ENCODE results near the gene LDLRAD2.

The LDLRAD2 gene

DNA sequence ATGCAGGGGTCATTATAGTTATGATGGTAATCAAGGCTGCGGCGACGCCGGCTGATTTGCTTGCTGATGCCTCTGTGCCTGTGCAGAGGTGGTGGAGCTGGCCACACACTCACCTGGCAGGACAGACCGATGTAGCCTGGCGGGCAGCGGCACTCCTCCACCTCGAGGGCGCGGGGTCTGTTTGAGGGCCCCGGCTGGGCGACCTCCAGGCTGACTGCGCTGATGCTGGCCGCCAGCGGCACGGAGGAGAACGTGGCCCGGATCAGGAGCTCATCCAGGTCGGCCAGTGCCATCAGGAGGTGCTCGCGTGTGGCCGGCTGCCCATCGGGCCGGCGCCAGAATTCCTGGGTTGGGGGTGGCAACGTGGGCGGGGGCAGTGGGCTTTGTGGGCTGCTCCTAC, 52.7 kb downstream of the LDLRAD2 start:
- DNase-seq, result no peak

DNA sequence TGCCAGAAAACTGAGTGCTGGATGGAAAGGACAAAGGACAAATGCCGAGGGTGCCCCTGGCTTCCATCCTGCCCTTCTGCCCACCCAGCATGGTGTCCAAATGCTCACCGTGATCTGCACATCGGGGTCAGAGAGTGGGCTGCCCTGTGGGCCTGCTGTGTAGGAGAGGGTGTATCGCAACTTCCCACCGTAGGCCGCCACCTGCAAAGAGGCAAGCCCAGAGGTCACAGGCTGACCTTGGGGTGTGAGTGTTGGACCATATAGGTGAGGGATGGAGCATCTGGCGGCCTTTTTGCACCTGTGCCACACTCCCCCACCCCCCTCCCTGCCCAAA, 53.5 kb downstream of the LDLRAD2 start:
- no peak for DNase-seq

DNA sequence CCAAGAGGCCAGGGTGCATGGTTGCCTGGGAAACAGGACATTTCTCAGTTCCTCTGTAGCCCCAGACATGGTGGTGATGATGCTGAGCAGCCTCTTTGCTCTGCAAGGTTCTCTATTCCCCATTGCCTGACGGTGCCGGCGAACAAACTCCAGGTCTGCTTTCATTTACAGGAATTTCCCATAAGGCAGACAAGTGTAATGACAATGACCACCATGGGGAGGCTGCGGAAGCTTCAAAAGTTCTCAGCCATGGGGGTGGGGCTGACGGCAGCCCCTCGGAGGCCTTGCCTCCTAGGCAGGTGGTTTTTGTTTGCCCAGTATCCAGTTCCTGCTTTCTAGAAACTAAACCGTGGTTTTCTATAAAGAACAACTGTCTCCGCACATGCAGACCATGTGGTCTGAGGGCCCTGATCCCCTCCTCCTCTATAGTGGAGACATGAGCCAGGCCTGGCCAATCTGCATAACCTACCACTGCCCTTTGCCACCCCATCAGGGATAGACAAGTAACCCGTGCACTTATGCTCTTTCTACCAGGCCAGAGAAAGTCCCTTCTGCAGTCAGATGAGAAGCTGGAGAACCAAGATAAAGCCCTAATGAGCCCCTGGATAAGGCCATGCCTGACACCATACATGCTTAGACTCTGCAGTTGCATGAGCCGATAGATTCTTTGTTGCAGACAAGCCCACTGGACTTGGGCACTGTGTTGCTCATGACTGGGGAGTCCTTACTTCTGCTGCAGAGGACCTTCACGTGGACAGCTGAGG, 54.1 kb downstream of the LDLRAD2 start:
- peak; percentile 7 to 39 for DNase-seq

DNA sequence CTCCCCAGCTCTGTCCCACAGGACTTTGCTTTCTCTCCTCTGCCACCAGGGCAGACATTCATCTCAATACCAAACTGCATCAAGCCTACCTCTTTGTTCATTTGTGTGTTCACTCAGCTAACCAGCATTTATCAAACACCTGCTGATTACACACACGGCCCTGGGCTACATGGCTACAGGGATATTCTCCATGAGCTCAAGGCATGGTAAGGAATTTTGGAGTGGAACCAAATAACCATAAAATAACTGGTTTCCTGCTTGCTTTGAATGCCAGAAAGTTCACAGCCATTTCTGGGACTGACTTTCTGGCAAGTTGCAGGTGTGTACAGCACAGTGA, 54.6 kb downstream of the LDLRAD2 start:
- no peak for DNase-seq

DNA sequence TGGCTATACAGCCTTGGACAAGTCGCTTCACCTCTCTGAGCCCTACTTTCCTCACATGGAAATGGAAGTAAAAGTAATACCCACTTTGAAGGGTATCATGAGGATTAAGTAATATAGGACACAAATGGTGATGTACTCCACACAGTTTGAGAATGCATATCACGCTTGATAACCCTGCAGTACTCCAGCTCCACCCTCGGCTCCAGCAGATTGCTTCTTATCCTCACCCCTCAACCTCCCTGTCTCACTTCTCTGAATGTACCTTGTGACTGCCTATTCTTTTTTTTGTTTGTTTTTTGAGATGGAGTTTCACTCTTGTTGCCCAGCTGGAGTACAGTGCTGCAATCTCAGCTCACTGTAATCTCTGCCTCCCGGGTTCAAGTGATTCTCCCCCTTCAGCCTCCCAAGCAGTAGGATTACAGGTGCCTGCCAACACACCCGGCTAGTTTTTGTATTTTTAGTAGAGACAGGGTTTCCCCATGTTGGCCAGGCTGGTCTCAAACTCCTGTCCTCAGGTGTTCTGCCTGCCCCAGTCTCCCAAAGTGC, 55.5 kb downstream of the LDLRAD2 start:
- no peak for DNase-seq

DNA sequence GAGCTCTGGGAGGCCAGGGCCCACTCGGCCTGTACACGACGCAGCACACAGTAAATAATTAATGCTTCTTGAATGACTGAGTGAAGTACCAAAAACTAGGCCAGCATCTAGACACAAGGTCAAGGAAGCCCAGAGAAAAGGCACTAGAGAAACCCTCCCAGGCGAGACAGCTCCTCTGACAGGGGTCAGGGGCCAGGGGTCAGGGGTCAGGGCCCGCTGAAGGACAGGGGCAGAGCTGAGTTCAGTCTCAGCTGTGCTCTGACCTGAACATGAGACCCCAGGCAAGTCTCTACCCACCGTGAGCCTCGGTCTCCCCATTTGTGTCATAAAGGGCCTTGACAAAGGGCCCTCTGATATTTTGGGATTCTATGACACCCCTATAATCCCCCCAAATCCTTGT, 56.4 kb downstream of the LDLRAD2 start:
- no peak for DNase-seq

DNA sequence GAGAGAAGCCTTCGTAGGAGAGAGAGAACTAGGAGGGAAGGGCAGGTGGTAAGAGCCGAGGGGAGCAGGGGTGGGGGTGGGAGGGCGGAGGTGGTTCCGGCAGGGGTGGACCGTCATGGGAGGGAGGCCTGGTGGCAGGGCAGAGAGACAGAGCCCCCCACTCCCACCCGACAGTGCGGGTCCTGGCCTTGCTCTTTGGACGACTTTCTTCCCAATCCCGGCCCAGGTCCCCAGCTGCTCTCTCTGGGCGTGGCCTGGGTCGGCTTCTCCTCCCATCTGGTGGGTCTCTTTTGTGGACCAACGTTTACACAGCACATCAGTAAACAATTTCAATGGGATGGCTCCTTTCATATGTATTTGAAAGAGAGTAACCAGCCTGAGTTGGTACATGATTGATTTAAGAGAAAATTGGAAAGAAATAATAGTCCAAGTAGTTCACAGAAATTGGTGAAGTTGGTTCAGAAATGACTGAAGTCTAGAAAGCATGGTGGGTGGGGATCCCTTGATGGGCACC, 56.9 kb downstream of the LDLRAD2 start:
- DNase-seq, result no peak

DNA sequence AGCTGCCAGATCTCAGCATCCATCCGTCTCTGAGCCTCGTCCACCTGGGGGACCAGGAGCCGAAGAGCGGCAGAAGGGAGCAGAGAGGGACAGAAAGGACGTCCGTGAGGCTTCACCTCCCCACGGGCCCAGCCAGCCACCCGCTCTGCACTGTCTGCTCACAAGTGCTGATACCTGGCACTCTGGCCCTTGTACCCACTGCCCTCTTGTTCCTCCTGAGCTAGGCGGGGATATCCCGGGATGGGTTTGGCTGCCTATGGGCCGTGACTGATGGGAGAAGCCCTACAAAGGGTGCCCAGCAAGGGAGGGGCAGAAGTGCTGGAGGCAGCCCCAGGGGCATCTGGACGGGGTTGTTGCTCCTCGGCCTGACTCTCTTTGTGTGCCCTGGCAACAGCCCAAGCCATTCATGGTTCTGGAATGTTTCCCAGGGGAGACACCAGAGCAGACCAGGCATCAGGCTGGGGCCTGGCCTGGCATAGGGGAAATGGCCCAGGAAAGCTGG, 57.6 kb downstream of the LDLRAD2 start:
- no peak for DNase-seq

DNA sequence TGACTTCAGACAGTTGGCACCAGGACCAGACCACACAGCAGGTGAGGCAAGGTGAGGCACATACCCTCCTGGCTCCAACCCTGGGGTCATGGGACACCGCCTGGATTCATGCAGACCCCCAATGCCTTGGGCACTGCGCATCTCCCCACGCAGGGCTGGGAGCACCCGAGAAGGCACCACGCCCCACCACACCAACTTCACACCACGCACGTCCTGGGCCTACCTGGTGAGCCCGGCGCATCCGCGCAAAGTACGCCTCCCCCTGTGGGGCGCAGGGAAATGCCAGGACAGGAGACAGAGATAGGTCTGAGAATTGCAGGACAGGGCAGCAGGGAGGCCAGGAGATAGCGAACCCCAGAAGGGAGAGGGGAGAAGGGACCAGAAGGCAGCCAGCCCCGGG, 58.5 kb downstream of the LDLRAD2 start:
- DNase-seq, result no peak

DNA sequence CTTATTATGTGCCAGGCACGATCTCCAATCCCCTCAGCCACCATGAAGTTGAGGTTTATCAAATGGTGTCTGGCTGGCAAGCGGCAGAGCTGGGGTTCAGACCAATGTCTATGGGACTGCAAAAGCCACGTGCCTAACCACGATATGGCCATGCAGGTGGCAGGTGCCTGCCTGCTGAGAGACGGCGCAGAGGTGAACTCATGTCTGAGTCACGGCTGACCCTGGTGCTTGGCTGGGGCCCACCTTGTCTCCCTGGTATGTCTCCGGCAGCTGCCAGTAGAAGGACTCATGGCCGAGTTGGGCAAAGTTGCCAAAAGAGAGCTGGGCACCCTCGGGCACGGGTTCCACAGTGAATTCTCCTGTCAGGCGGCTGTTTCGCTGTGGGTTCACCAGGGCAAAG, 59.9 kb downstream of the LDLRAD2 start:
- no peak for DNase-seq

DNA sequence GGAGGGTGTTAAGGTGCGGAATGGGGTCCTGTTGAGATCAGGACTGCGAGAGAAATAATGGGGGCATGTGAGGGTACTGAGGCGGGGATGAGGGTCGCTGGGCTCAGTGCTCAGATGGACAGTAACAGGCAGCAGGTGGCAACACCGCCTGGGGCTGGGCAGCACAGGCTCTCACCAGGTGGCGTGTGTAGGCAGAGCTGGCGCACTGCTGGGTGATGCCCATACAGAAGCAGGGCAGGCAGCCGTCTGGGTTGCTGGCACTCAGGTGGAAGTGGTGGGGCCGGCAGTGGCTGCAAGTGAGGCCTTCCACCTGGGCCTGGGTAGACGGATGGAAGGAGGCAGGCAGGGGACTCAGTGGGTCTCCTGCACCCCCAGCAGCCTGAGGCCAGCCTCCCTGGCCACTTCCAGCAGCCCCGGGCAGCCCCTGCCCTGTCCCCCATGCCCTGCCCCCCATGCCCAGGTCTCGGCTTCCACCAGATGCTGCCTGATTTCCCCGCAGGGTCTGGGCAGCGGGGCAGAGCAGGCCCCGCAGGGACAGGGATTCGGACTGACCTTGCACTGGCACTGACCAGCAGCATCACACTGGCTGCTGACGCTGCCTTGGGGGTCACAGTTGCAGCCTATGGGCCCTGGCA, 60.5 kb downstream of the LDLRAD2 start:
- no peak for DNase-seq

DNA sequence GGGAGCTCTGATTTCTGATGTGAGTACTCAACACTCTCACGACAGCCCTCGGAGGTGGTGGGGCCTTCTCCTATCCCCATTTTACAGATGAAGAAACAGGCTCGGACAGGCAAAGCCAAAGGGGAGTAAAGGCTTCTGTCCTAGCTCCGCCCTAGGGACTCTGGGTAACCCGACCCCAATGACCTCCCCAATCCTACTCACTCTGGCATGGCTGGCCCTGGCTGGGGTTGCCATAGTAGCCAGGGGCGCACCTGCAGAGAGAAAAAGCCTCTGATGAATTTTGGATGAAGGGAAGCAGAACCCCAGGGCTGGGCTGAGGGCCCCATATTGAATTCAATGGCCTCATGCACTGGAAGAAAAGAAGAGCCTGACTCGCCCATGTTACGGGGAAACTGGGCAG, 61.1 kb downstream of the LDLRAD2 start:
- no peak for DNase-seq

DNA sequence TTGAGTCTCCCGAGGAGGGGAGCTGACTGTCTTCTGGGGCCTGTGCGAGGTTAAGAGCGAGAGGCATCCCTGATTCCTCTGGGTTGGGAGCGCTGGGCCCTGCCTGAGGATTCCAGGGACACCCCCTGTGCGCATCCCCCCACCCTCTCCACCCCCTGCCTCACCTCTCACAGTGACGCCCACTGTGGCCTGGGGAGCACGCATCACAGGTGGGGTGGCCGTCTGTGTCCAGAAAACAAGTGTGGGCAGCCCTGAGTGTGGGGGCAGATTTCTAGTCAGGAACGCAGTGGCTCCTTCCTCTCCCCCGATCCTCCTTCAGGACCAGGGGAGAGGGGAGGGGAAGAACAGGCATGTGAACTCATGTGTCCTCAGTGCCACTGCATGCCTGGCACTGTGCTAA, 61.7 kb downstream of the LDLRAD2 start:
- DNase-seq, result no peak

DNA sequence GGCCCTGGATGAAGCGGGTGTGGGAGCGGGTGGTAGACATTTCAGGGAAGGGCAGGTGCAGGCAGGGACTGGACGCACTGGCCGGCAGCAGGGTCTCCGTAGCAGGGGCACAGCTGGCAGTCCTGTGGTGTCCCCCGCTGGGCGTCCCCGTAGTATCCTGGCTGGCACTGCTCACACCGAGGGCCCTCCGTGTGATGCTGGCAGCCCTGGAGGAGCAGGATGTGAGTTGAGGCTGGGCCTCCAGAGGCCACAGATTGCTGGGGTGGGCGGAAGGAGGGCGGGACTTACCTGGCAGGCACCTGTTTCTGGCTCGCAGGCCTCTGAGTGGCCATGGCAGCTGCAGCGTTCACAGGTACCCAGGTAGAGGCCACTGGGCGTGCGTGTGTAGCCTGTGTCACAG, 62.3 kb downstream of the LDLRAD2 start:
- no peak for DNase-seq
